NCI-H187 treated with DMSO at 0.1 percent for 48 hours (cell line): ENCODE measurements around the gene RIPOR3.

Experiments
- DNase-seq: peaks from one replicate; lab custom pipeline; 2025; lab: John Stamatoyannopoulos, UW

The RIPOR3 gene

DNA sequence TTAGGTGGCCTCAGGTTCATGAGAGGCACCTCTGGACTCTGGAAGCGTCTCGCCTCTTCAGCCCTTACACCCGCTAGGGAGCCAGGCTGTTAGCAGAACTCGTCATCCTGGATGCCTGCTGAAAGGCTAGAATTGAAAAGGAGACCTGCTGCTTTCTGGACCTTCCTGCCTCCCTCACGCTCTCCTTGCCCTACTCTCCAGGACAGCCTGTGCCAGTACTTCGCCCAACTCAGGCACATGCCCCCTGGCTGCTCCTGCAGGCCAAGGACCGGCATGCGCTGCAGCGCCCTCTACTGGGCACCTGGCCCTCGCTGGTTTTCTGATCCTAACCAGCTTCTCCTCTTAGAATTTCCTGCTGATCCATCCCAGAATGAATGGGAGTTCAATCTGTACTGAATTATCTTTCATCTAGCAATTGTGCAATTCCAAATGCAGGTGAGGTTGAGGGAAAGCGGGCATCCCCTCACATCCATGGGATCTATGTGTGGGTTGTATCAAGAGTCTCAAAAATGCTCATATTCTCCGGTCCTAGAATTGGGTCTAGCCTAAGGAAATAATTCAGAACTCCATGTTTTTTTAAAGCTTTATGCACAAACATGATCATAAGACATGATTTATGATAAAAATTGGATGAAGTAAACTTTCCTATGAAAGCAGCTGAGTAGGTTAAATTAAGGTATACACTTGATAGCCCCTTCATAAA lies 103.2 kb downstream of the RIPOR3 start:
- no peak for DNase-seq

DNA sequence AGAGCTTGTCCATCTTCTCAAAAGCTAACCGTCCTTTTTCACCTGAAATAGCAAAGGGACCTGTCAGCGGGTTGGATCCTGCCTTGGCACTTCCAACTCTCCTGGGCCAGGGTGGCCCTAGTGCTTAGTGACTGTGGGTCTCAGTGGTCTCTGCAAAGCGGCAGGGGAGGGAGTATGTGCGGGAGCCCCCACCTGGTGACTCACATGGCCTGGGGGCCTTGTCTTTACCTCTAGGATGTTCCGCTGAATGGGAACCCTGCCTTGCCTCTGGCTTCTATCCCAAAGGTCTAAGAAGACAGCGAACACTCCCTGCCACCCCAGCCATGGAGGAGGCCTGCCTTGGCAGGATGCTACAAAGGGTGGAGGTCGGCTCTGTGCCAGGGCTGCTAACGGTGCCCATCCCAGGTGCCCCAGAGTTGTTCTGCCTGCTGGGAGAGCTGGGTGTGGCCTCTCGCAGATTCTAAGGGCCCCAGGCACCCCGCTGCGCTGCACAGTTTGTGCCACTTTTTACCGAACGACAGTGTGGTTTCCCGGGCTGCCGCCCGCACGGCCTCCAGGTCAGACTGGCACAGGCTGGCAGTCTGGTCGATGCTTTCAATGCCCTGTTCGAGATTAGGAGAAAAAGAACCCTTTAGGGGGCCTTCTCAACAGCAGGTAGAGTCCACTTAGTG lies 103.9 kb downstream of the RIPOR3 start:
- DNase-seq, result no peak

DNA sequence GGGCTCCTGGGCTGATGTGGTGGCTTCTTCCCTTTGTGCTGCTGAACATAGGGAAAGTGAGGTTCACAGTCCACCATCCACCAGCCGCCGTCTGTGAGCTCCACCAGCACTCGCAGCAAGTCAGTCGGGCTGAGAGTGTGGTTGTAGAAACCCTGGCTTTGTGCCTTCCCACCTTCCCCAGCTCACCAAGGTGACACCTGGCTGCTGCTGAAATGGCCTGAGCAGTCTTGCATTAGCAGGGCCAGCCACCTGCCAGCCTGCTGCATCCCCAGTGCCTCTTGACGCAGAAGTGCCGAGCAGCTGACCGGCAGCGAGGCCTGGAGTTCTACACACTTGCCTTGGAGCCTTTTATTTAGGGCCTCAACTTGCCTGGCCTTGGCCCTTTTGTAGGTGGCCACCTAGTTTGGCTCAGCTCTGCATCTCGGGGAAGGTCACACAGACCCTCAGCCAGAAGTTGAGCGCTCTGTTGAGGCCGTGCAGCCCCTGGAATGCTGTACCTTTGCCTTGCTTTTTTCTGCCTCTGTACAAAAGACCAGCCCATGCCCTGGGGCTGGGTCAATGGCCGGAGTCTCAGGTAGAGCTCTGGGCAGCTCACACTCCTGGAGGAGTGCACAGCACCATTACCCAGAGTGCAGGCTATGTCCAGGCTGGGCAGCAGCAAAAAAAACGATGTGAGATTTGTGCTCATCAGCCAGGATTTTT lies 104.7 kb downstream of the RIPOR3 start:
- no peak for DNase-seq

DNA sequence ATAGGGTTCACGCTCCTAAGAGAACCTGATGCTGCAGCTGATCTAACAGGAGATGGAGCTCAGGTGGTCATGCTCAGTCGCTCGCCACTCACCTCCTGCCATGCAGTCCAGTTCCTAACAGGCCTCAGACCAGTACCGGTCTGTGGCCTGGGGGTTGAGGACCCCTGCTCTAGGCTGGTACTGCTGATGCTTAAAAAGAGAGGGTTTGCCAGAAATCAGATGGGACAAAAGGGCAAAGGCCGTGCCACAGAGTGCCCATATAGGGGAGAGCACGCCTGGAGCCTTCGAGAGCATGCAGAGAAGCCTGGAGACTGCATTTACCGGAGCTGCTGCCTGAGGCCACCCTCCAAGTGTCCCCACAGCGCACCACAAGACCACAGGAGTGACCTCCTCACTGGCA lies 105.7 kb downstream of the RIPOR3 start:
- no peak for DNase-seq

DNA sequence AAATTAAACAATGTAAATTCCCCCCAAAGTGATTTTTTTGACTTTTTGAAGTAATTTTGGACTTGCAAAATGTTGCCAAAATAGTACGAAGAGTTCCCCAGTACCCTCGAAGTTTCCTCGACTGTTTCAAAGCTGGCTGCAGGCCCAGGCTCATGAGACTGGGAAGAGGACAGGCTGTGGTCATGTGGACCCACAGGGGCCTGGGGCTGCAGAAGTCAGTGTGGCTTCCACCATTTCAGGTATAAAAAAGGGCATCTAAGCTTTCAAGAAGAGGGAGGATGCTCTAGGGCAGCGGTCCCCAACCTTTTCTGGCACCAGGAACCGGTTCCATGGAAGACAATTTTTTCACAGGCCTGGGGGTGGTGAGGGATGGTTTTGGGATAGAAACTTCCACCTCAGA lies 106.1 kb downstream of the RIPOR3 start:
- no peak for DNase-seq

DNA sequence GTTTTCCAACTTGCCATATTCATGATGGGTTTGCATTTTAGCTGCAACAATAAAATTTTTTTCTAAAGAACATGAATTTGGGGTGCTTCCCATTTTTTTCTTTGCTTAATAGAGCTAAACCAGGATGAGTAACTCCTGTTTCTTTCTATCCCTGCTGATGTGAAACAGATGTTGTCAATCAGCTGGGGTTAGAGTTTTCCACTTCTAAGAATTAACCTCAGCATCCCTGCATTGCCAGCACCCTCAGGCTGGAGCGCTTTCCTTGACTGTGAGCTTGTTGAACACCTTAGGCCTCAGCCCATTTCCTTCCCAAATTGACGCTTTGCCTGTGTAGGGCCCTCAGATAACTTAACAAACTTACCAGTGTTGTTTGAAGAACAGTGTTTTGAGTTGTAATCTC lies 106.7 kb downstream of the RIPOR3 start:
- DNase-seq, result no peak

DNA sequence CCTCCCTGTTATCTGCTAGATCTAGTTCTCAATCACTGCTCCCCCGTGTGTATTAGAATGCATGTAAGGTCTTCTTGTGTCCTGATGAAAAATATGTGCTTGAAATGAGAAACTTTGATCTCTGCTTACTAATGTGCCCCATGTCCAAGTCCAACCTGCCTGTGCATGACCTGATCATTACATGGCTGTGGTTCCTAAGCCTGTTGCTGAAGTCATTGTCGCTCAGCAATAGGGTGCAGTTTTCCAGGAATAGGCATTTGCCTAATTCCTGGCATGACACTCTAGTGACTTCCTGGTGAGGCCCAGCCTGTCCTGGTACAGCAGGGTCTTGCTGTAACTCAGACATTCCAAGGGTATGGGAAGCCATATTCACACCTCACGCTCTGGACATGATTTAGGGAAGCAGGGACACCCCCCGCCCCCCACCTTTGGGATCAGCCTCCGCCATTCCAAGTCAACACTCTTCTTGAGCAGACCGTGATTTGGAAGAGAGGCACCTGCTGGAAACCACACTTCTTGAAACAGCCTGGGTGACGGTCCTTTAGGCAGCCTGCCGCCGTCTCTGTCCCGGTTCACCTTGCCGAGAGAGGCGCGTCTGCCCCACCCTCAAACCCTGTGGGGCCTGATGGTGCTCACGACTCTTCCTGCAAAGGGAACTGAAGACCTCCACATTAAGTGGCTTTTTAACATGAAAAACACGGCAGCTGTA lies 107.7 kb downstream of the RIPOR3 start:
- no peak for DNase-seq

DNA sequence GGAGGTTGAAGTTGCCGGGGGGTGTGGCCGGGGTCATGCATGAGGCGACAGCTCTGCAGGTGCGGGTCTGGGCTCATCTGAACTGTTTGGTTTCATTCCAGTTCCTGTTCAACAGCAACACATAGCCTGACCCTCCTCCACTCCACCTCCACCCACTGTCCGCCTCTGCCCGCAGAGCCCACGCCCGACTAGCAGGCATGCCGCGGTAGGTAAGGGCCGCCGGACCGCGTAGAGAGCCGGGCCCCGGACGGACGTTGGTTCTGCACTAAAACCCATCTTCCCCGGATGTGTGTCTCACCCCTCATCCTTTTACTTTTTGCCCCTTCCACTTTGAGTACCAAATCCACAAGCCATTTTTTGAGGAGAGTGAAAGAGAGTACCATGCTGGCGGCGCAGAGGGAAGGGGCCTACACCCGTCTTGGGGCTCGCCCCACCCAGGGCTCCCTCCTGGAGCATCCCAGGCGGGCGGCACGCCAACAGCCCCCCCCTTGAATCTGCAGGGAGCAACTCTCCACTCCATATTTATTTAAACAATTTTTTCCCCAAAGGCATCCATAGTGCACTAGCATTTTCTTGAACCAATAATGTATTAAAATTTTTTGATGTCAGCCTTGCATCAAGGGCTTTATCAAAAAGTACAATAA lies 108.6 kb downstream of the RIPOR3 start:
- DNase-seq, result no peak

DNA sequence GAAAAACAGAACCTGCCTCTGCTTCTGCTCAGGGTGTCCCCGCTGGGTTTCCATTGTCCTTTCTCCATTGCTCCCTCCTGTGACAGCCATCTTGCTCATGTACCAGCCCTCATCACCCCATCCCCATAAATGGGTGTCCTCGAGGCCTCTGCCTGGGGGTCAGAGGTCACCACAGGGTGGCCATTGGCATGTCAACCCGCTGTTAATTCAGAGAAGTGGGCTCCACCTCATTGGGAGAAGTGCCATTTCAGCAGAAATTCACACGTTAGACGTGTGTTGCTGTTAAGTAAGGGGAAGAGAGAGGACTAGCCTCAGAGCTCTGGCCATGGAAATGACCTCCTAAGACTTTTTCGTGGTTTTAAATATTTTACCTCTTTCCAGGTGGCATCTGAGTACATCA lies 109.2 kb downstream of the RIPOR3 start:
- DNase-seq, result no peak

DNA sequence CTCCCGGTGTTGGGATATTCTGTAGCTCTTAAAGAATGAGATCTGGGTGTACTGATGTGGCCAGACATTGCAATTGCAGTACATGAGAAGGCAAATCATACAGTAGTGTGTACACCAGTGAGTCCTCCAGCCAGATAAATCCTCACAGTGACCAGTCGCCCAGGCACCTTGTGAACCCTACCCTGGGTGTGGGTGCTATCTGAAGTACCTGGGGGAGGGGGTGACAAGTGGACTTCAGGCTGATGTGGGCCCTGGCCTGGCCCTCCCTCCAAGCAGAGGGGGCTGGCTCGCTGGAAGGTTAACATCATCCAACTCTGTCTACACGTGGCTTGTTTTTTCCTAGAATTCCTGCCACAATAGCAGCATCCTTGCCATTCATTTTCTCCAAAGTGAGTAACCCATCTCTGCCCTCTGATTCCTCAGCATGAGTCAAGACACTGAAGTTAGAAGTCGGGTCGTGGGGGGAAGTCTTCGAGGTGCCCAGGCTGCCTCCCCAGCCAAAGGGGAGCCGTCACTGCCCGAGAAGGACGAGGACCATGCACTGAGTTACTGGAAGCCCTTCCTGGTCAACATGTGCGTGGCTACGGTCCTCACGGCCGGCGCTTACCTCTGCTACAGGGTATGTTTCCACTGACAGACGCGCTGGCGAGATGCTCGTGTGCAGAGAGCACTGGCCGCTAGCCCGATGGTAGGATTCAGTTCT lies 110.3 kb downstream of the RIPOR3 start:
- no peak for DNase-seq

DNA sequence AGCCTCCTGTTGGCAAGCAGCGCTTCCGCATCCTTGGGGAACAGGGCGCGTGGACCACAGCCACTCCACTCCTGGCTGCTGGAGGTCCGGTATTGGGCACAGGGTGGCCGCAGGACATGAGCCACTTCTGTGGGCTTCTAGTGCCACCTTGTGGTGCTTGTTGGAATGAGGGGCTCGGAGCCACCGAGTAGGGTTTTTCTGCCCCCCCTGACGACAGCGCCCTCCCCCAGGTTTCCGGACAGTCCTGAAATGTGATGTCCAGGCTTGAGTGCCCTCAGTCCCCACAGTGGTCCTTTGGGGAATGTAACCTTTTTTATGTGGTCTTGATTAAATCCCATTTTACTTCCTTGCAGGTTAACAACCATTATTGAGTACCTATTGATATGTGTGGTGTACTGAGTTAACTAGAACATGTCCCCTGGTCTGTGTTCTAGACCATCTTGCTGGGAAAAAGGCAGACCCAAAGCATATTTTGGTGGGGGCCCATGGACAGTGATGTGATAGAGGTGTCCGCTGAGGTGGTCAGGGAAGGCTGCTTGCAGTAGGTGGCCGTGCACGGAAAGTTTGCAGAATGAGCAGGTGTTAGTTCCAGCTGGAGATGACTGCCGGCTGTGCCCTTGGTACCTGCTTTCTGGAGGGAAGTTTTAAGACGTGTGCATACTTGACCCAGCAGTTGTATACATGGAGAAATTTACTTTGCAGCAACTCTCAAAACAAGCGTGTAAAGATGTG lies 111.2 kb downstream of the RIPOR3 start:
- no peak for DNase-seq

DNA sequence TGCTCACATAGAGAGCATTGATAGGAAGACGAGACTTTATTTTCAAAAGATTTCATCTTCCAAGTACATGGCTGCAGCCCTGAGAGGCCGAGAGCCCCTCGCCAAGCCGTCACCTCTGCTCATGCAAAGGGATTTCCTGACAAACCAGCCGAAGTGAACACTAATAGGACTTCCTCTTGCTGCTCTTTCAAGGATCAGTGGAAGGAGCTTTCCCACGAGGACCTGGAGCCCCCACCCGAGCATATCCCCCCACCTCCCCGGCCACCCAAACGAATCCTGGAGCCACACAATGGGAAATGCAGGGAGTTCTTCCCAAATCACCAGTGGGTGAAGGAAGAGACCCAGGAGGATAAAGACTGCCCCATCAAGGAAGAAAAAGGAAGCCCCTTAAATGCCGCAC lies 111.8 kb downstream of the RIPOR3 start:
- DNase-seq, result no peak

DNA sequence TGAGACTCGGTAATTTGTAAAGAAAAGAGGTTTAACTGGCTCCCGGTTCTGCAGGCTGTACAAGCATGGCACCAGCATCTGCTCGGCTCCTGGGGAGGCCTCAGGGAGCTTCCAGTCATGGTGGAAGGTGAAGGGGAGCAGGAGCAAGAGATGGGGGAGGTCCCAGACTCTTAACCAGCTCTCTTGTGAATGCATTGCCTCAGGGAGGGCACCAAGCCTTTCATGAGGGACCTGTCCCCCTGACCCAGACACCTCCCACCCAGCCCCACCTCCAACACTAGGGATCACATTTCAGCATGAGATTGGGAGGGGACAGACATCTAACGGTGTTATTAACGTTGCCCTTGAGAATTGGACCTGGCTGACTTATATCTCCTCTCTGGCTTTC lies 112.6 kb downstream of the RIPOR3 start:
- DNase-seq, result no peak

DNA sequence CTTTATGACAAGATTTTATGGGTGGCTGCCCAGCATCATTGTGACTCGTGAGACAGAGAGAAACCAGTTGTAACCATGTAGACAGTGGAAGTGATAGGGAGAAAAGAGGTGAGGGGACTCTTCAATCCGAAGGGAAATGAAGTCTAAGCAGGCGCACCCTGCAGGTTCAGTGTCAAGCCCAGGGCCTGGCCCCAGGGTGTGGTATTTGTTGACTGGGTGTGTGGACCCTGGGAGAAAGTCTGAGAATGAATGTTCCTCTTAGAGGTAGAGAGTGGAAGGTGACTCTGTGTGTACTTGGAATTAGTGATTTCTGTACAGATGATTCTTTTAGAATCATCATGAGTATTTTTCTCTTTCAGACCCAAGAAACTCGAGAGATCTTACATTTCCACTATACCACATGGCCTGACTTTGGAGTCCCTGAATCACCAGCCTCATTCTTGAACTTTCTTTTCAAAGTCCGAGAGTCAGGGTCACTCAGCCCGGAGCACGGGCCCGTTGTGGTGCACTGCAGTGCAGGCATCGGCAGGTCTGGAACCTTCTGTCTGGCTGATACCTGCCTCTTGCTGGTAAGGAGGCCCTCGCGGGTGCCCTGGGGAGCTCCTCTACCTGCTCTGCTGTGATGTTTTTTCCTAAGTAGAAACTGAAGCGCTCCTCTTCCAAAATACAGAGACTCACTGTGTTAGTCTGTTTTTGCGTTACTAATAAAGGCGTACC lies 113.1 kb downstream of the RIPOR3 start:
- DNase-seq, result no peak

DNA sequence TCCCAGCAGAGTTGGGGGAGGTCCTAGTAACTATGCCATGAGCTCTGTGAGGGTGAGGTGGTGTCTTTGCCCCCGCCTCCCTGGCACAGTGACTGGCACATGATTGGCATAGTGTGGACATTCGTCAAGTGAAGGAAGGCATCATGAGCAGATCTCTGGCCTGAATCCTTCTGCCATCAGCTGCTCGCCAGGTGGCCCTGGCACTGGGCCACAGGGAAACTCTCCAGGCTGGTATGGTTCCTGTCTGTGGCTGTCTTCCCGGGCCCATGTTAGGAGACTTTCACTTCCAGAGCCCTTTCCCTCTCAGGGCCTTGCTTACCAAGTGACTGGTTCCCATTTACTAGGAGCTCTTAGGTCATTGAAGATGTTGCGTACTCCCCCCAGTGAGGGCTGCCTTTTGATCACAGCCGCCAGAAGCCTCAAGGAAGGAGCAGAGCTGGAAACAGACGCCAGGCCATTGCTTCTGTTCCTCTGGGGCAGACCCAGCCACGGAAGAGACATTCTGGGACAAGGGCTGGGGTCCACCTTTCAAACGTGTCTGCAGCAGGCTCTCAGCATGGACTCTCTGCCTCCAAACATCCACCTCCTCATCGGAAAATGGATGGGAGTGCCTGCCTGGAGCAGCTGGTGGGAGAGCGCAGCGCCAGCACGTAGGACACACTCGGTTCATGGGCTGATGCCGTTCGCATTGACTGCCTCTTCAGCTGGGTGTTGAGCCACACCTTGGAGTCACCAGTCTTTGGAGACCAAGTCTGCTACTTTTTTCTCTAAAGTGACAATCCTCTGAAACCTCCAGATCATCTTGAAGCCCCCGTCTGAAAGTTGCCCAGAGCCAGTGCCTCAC lies 113.9 kb downstream of the RIPOR3 start:
- no peak for DNase-seq

DNA sequence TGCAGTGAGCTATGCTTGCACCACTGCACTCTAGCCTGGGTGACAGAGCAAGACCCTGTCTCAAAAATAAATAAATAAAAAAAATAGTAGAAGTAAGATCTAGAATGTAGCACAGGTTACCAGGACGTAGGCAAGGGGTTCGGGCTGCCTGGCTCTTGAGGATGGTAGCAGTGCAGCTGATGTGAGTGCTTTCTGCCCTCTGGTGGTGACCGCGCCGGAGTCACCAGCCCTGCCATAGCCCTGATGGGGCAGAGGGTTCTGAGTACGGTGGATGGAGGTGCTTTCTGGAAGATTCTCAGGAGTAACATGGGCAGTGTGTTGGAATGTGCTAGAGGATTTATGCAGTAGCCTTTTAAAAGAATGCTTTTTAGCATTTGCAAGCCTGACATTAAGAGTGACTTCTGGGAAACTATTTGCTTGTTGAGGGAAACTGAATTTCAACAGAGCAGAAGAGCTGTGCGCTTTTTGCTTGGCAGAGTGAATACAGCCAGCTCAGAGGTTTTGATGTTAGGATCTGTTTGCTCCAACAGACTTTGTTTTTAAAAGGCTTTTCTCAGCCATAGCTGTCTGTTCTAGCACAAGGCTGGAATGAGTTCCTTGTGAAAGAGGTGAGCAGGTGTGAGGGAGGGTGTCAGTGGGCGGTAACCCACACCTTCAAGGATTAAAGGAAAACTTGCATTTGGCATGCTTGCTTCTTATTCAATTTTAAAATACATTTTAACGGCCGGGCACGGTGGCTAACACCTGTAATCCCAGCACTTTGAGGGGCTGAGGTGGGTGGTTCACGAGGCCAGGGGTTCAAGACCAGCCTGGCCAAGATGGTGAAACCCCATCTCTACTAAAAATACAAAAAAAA lies 115.2 kb downstream of the RIPOR3 start:
- DNase-seq, result no peak

DNA sequence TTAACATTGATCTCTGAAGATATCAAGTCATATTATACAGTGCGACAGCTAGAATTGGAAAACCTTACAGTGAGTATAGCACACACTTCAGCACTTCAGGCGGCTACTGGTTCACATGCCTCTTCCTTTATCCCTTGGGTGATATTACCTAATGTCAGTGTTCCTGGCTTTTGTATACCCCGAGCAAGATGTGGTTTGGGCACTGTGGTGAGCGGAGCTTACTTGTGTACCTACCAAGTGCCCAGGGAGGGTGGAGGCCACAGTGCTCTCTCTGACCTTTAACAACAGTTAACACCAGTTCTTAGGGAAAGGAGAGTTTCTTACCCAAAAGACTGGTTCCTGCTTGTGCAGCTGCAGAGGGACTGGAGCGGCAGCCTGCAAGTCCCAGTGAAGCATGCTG lies 116.8 kb downstream of the RIPOR3 start:
- DNase-seq, result no peak

DNA sequence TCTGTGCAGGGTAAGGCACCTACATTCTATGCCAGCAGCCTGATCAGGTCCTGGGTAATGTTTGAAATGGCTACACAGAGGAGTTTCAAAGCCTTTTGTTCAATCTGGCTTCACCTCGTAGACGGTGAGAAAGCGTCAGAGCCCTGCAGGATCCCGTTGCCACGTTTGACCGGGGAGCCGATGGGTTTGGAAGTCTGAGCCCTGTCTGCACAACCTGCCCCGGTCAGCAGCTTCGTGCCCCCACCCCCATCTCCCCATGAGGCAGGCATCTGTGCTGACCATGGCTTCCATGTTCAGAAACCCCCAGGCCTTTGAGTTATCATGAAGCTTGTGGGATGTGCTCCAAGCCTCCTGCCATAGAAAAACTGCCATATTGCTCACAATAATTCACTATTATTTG lies 117.2 kb downstream of the RIPOR3 start:
- no peak for DNase-seq
